SHP77 (cell line): Measurements from ENCODE around the gene ATP6V0D1.
A peak's percentile ranks its signal among the peaks of the same experiment; 100 is the strongest.
"Not testable (repeated sequence)": the region's sequence is repeated elsewhere in the genome, so short reads cannot be mapped to it uniquely, and the experiment has no call there.

Experiments used
- DNase-seq, 2 experiments: peaks; one replicate each; lab custom pipeline; 2025; lab: John Stamatoyannopoulos, UW

The ATP6V0D1 gene

GRCh38 chr16:67480833-67481560 is at the start of gene ATP6V0D1:
ATP6V0D1 (minus strand) TSS chr16:67481157; CDS start chr16:67481086, 71 bp downstream.
- DNase-seq = peak; percentile 94 to 95

- DNase-seq = peak; percentile 52 to 75
Measured at GRCh38 chr16:67530013-67530939, 49.3 kb upstream of the ATP6V0D1 start.

- DNase-seq = peak in 1 of 2 experiments; percentile 7
Measured at GRCh38 chr16:67529582-67530012, 48.6 kb upstream of the ATP6V0D1 start.

GRCh38 chr16:67528870-67529581 is 48.1 kb upstream of the ATP6V0D1 start:
- DNase-seq = peak in 1 of 2 experiments; percentile 26

GRCh38 chr16:67528222-67528869 is 47.4 kb upstream of the ATP6V0D1 start, which contains the start of gene RIPOR1:
RIPOR1 (plus strand) TSS chr16:67528829; CDS start chr16:67538447, 9,618 bp downstream.
- DNase-seq = peak; percentile 2 to 46

- DNase-seq = no peak
Measured at GRCh38 chr16:67526149-67526791, 45.3 kb upstream of the ATP6V0D1 start.

GRCh38 chr16:67525176-67525860 is 44.4 kb upstream of the ATP6V0D1 start:
- DNase-seq = no peak

- peak; percentile 92 for DNase-seq
Measured at GRCh38 chr16:67521095-67521804, 40.3 kb upstream of the ATP6V0D1 start.

GRCh38 chr16:67519242-67519641 is 38.3 kb upstream of the ATP6V0D1 start:
- DNase-seq = no peak

- no peak for DNase-seq
Measured at GRCh38 chr16:67518676-67519075, 37.7 kb upstream of the ATP6V0D1 start.

- DNase-seq = no peak
Measured at GRCh38 chr16:67517661-67518423, 36.9 kb upstream of the ATP6V0D1 start.

- DNase-seq = no peak
Measured at GRCh38 chr16:67517155-67517445, 36.1 kb upstream of the ATP6V0D1 start.

- no peak for DNase-seq
Measured at GRCh38 chr16:67516296-67517154, 35.6 kb upstream of the ATP6V0D1 start.

- peak; percentile 67 to 80 for DNase-seq
Measured at GRCh38 chr16:67514382-67514828, 33.4 kb upstream of the ATP6V0D1 start.

- not testable (repeated sequence) for DNase-seq
Measured at GRCh38 chr16:67513892-67514291, 32.9 kb upstream of the ATP6V0D1 start.

GRCh38 chr16:67509016-67509415 is 28.1 kb upstream of the ATP6V0D1 start:
- peak in 1 of 2 experiments; percentile 6 for DNase-seq

GRCh38 chr16:67506468-67506867 is 25.5 kb upstream of the ATP6V0D1 start:
- no peak for DNase-seq
